ENCODE data around the gene LUC7L2. TPM values are rescaled to one million over a fixed set of nuclear protein-coding genes. Genes with fewer than 3 reads are reported as not detected.
A peak's percentile ranks its signal among the peaks of the same experiment; 100 is the strongest.

Gene LUC7L2
- total and polyA plus RNA-seq, 12 donors: 31.5 to 100.0 (median 53.3) TPM

DNA sequence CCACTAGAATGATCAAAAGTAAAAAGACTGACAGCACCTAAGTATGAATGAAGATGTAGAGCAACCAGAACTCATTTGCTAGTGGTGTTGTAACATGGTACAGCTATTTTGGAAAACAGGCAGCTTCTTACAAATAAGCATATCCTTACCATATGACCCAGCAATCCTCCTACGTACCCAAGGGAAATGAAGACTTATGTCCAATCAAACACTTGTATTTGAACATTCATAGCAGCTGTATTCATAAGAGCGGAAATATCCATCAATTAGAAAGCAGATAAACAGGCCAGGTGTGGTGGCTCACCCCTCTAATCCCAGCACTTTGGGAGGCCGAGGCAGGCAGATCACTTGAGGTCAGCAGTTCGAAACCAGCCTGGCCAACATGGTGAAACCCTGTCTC is 70.7 kb downstream of the LUC7L2 start:
- no peaks in the 10 kb centered on the region for H3K36me3 ChIP-seq (replicated peaks in 1 of 2)
- DNase-seq: no peak
- no peak overlapping the region for H3K27ac ChIP-seq
- no peak for TF ChIP-seq POLR2A (IDR thresholded peaks at IDR 0.05)
- TF ChIP-seq, protein P1, sequence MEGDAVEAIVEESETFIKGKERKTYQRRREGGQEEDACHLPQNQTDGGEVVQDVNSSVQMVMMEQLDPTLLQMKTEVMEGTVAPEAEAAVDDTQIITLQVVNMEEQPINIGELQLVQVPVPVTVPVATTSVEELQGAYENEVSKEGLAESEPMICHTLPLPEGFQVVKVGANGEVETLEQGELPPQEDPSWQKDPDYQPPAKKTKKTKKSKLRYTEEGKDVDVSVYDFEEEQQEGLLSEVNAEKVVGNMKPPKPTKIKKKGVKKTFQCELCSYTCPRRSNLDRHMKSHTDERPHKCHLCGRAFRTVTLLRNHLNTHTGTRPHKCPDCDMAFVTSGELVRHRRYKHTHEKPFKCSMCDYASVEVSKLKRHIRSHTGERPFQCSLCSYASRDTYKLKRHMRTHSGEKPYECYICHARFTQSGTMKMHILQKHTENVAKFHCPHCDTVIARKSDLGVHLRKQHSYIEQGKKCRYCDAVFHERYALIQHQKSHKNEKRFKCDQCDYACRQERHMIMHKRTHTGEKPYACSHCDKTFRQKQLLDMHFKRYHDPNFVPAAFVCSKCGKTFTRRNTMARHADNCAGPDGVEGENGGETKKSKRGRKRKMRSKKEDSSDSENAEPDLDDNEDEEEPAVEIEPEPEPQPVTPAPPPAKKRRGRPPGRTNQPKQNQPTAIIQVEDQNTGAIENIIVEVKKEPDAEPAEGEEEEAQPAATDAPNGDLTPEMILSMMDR (IDR thresholded peaks at IDR 0.05): no peak
- H3K4me3 ChIP-seq: no peak overlapping the region
- H3K27me3 ChIP-seq: no peaks in the 10 kb centered on the region
- WGBS, 4 donors: 93 to 97% (median 95%) methylated on average over 4 of the region's 4 CpGs
- H3K9me3 ChIP-seq (replicated peaks in 1 of 3): no peaks in the 10 kb centered on the region
- peaks cover 8 to 11% of the 10 kb centered on the region in 2 donors for H3K4me1 ChIP-seq (replicated peaks in 1 of 2)
- intact Hi-C loops (cut with DNase I): no loop called here

DNA sequence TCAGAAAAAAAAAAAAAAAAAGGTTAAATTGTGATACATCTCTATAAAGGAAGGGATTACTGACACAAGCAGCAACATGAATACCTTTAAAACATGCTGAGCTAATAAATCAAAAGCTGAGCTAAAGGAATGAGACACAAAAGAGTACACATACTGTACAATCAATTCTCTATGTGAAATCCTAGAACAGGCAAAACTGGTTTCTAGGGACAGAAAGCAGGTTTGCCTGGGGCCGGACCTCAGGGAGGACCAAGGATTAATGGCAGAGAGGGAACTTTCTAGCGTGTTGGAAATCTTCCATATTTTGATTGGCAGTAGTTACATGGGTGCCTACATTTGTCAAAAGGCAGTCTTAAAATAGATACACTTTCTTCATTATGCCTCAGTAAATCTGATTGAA is 71.3 kb downstream of the LUC7L2 start:
- intact Hi-C loops (cut with DNase I): no loop called here
- no peak for DNase-seq
- Histone ChIP-seq H3K27ac (no peak overlapping the region), H3K4me1 (replicated peaks in 1 of 2) (peaks cover 8 to 11% of the 10 kb centered on the region in 2 donors), H3K27me3 (no peaks in the 10 kb centered on the region), H3K4me3 (no peak overlapping the region), H3K36me3 (replicated peaks in 1 of 2) (no peaks in the 10 kb centered on the region), H3K9me3 (replicated peaks in 1 of 3) (no peaks in the 10 kb centered on the region)
- TF ChIP-seq POLR2A (IDR thresholded peaks at IDR 0.05): no peak
- TF ChIP-seq, protein P1 (IDR thresholded peaks at IDR 0.05): no peak
- 70 to 83% (median 77%) methylated on average over 2 of the region's 2 CpGs for WGBS, 4 donors

DNA sequence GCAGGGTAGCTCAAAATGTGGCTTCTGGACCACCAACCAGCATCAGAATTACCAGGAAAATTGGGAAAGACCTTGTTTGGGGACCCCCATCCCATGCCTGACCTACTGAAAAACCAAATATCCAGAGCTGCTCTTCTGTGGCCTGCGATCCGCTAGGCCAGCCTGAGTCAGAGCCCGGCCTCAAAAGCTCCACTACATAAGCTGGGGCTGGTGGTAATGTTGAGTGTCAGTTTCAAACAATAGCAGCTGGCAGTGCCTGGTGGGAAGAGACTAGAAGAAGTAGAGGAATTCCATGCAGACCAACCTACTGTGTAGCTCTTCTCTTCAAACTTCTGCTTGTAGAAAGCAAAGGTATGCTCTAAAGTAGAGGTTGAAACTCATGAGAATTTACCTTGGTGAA is 71.8 kb downstream of the LUC7L2 start:
- Histone ChIP-seq H3K4me1 (replicated peaks in 1 of 2) (peaks cover 8 to 11% of the 10 kb centered on the region in 2 donors), H3K36me3 (replicated peaks in 1 of 2) (no peaks in the 10 kb centered on the region), H3K27ac (no peak overlapping the region), H3K4me3 (no peak overlapping the region), H3K27me3 (no peaks in the 10 kb centered on the region), H3K9me3 (replicated peaks in 1 of 3) (no peaks in the 10 kb centered on the region)
- DNase-seq: no peak
- TF ChIP-seq, protein P1 (IDR thresholded peaks at IDR 0.05): no peak
- TF ChIP-seq POLR2A (IDR thresholded peaks at IDR 0.05): no peak
- intact Hi-C loops (cut with DNase I): no loop called here
- 98 to 100% (median 99%) methylated on average over 2 to 3 of the region's 3 CpGs for WGBS, 4 donors

DNA sequence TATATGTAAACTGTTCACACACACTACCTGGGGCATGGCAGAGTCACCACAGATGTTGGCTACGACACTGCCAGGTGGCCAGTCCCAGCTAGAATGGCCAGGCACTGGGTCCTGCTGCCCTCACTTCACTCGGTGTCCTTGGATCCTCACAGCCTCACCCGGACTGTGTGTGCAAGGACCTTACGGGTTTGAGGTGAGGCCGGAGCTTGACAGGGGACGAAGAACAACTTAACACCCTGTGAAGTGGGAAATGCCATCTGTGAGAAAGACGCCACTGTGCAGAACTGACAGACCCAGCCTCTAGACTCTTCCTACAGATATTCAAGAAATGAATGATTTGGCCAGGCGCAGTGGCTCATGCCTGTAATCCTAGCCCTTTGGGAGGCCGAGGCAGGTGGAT is 77.1 kb downstream of the LUC7L2 start:
- intact Hi-C loops (cut with DNase I): no loop called here
- H3K36me3 ChIP-seq (replicated peaks in 1 of 2): no peaks in the 10 kb centered on the region
- H3K4me3 ChIP-seq: no peak overlapping the region
- peaks cover 8 to 11% of the 10 kb centered on the region in 2 donors for H3K4me1 ChIP-seq (replicated peaks in 1 of 2)
- WGBS, 4 donors: 95 to 98% (median 96%) methylated on average over 4 to 9 of the region's 9 CpGs
- H3K27ac ChIP-seq: no peak overlapping the region
- no peaks in the 10 kb centered on the region for H3K27me3 ChIP-seq
- H3K9me3 ChIP-seq (replicated peaks in 1 of 3): no peaks in the 10 kb centered on the region
- TF ChIP-seq POLR2A (IDR thresholded peaks at IDR 0.05): no peak
- peak in 1 of 7 donors; percentile 31 for DNase-seq

DNA sequence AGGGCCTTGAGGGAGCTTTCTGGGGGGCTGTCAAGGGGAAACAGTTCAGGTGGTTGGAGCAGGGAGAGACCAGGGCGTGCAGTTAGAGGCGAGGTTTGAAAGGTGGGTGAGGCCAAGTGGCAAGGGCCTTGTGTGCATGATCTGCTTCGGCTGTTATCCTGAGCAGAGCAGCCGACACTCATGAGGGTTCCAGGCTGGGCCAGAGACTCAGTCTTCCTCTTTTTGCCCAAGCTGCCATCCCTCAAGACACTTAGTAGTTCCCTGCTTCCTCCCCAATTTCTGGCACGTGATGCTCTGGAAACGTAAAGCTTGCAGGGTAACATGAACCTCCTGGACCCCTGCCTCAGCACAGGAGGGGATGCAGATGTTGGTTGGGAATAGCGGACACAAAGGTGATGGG is 79.7 kb downstream of the LUC7L2 start:
- H3K36me3 ChIP-seq (replicated peaks in 1 of 2): no peaks in the 10 kb centered on the region
- H3K9me3 ChIP-seq (replicated peaks in 1 of 3): no peaks in the 10 kb centered on the region
- H3K27ac ChIP-seq: no peak overlapping the region
- intact Hi-C loops (cut with DNase I): no loop called here
- no peak overlapping the region for H3K4me3 ChIP-seq
- no peak for TF ChIP-seq POLR2A (IDR thresholded peaks at IDR 0.05)
- TF ChIP-seq, protein P1 (IDR thresholded peaks at IDR 0.05): no peak
- no peak for DNase-seq
- H3K27me3 ChIP-seq: no peaks in the 10 kb centered on the region
- 77 to 90% (median 87%) methylated on average over 7 of the region's 7 CpGs for WGBS, 4 donors
- peaks cover 4% of the 10 kb centered on the region in 2 donors for H3K4me1 ChIP-seq (replicated peaks in 1 of 2)
